ENCODE measurements around the gene ADAM12.

Gene ADAM12

DNA sequence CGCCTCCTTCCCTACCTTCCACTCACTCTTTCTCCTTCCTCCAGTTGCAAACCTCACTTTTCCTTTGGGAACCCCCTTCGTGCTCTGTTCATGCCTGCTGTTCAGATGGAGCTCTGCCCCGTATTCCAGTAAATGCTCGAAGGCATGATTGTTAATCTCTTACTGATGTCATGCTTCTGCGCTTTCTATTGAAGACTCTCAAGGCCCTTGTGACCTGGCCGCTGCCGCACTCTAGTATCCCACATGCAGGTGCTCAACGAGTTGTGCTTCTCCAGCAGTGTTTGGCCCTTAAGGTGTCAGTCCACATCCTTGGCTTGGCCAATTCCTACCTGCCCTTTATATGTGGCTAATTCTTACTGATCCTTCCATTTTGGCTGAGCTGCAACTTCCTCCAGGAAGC lies 158.6 kb downstream of the ADAM12 start:
- no peak for DNase-seq (ENCODE audit: low read depth)
- H3K4me3 ChIP-seq (ENCODE audit: low read depth, low read length): no peak overlapping the region
- TF ChIP-seq, protein P1, sequence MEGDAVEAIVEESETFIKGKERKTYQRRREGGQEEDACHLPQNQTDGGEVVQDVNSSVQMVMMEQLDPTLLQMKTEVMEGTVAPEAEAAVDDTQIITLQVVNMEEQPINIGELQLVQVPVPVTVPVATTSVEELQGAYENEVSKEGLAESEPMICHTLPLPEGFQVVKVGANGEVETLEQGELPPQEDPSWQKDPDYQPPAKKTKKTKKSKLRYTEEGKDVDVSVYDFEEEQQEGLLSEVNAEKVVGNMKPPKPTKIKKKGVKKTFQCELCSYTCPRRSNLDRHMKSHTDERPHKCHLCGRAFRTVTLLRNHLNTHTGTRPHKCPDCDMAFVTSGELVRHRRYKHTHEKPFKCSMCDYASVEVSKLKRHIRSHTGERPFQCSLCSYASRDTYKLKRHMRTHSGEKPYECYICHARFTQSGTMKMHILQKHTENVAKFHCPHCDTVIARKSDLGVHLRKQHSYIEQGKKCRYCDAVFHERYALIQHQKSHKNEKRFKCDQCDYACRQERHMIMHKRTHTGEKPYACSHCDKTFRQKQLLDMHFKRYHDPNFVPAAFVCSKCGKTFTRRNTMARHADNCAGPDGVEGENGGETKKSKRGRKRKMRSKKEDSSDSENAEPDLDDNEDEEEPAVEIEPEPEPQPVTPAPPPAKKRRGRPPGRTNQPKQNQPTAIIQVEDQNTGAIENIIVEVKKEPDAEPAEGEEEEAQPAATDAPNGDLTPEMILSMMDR (IDR thresholded peaks at IDR 0.05; ENCODE audit: low read depth, low read length, missing control alignments): no peak

DNA sequence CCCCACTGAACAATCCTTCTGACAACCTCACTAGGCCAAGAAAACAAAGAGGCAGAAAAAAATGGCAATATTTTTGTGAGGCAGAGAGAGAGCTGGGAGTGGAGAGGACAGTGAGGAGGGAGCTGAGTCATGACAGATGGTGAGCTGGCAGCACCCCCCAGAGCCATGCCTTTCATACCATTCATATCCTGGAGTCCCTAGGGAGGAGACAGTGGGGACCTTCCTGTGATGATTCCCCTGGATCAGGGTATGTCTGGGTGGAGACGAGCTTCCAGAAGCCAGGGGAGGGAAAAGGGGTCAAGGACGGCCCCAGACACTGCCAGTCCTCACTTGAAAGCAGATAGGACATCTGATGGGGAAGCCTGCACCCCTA lies 160.5 kb downstream of the ADAM12 start:
- TF ChIP-seq, protein P1 (IDR thresholded peaks at IDR 0.05; ENCODE audit: low read depth, low read length, missing control alignments): no peak
- H3K4me3 ChIP-seq (ENCODE audit: low read depth, low read length): no peak overlapping the region
- no peak for DNase-seq (ENCODE audit: low read depth)

DNA sequence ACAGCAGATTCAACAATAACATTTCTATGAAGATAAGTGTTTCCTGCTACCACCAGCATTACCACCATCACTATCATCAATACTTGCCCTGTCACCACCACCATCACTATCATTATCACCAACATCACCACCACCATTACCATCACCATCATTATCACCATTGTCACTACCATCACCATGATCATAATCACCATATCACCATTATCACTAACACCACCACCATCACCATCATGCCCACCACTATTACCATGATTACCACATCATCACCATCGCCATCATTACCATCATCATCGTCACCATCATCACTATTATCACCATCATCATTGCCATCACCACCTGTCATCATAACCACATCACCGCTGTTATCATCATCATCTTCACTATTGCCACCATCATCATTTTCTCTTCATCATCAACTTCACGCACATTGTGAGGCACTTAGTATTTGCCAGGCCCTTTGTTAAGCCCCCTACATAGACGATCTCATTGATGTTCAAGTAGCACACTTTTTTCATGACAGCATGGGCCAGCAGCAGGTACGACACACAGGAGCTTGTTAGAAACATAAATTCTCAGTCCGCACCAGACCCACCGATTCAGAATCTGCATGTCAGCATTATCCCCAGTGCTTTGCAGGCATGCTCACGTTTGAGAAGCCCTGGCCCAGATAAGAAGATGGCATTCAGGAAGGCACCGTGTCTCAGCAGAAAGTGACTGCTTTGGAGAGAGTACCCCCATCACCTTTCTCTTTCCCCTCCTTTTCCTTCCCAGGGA lies 161.1 kb downstream of the ADAM12 start:
- DNase-seq (ENCODE audit: low read depth): no peak
- TF ChIP-seq, protein P1 (IDR thresholded peaks at IDR 0.05; ENCODE audit: low read depth, low read length, missing control alignments): no peak
- H3K4me3 ChIP-seq (ENCODE audit: low read depth, low read length): no peak overlapping the region

DNA sequence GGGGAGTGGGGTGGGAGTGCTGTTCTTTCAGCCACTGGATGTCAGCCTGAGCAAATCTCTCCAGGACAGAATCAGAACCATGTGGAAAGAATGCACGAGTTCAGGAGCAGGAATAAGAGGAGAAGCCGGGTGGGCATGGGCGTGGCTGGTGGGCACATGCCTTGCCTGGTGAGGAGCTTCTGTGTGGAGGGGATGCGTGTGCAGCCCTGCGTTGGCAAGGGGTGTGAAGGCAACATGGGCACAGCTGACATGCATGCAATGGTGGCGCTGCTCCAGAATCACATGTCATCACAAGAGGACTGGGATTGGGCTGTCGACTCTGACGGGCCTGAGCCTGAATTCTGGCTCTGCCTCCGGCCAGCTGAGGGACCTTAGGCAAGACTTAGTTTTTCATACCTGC lies 162.1 kb downstream of the ADAM12 start:
- TF ChIP-seq, protein P1 (IDR thresholded peaks at IDR 0.05; ENCODE audit: low read depth, low read length, missing control alignments): no peak
- no peak overlapping the region for H3K4me3 ChIP-seq (ENCODE audit: low read depth, low read length)
- DNase-seq (ENCODE audit: low read depth): no peak

DNA sequence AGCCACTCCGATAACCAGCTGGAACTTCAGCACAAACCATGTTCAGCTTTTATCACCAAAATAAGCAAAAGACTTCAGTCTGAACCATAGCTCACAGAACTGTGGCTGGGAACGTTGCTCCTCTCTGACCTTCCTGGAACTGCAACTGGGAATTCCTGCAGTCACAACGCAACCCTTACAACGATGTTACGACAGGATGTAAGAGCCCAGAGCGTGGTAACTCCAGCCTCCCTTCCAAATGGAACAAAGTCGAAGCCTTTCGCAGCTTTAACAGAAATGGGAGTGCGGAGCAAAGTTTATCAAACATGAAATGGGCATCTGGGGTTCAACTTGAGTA lies 162.6 kb downstream of the ADAM12 start:
- no peak overlapping the region for H3K4me3 ChIP-seq (ENCODE audit: low read depth, low read length)
- TF ChIP-seq, protein P1 (IDR thresholded peaks at IDR 0.05; ENCODE audit: low read depth, low read length, missing control alignments): no peak
- DNase-seq (ENCODE audit: low read depth): no peak

DNA sequence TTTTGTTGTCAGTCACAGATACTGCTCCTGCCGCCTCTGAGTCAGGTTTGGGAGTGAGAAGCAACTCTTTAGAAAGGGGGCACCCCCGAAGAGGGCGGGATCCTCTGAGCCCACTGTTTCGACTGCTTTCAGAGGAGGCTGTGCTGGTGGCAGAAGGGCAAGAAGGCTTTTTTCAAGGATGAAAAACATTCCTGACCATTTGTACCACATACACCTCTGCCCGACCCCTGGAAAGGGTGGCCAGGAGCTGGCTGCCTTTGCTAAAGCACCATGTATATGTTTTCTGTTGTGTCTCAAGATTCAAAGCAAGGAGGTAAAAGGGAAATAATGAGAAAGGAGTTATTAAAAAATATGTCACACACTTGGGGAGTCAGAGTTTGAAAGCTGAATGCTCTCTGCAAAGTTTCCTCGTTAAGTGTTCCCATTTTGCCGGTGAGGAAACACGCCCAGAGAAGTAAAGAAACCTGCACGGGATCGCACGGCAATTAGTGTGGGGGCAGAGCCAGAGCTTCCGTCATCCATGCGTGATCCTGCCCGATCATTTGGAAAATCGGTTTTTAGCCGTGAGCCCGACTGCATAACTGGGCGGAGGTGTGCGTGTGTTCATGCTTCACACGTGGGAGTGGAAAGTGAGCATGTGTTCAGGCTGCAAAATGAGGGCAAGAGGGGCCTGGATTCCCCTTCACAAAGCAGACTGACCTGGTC lies 163.2 kb downstream of the ADAM12 start:
- TF ChIP-seq, protein P1 (IDR thresholded peaks at IDR 0.05; ENCODE audit: low read depth, low read length, missing control alignments): no peak
- DNase-seq (ENCODE audit: low read depth): no peak
- H3K4me3 ChIP-seq (ENCODE audit: low read depth, low read length): no peak overlapping the region
